ENCODE results near the gene WBP2.

GRCh38 chr17:75817571-75817970 lies 37.6 kb downstream of the WBP2 start:
- TF ChIP-seq CTCF (tag by site-specific recombination; IDR thresholded peaks at IDR 0.05) (no peak), ZBTB49 (tag by site-specific recombination; IDR thresholded peaks at IDR 0.05; ENCODE audit: low read depth) (no peak), ZNF133 (tag by site-specific recombination; IDR thresholded peaks at IDR 0.05) (no peak), KLF16 (tag by site-specific recombination; IDR thresholded peaks at IDR 0.05) (no peak), ZBTB10 (tag by site-specific recombination; IDR thresholded peaks at IDR 0.05) (no peak), PATZ1 (tag by site-specific recombination; IDR thresholded peaks at IDR 0.05) (no peak), ELK4 (IDR thresholded peaks at IDR 0.05; ENCODE audit: borderline replicate concordance, low read depth, low read length) (no peak)

Data from HEK293 (cell line).